ENCODE measurements around the gene GPC1. TPM values are rescaled to one million over a fixed set of nuclear protein-coding genes. Genes with fewer than 3 reads are reported as not detected.

GPC1 gene
- total and polyA plus RNA-seq, 2 donors (not counting 3 experiments of a cell fraction or from before 2014, with no cell fraction given): 9.6 to 31.1 TPM

DNA sequence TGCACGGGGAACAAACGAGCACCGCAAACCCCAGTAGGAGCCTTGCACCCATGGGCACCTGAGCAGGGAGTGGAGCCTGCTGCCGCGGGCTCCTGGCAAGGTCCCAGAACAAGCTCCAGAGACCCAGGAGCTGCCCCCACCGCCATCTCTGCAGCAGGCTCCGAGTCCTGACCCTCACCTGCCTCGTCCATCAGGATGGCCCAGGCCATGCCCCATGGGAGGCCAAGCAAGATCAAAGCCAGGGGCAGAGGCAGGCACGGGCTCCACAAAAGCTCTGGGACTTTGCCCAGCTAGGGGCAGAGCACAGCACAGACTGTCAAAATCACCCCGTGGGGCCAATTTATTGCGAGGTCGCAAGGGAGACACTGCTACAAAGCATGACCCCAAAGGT is 43.6 kb downstream of the GPC1 start:
- dilution Hi-C loops (cut with MboI; ENCODE audit: extremely low pct_ligation_motif_present, low sequenced_read_pairs): no loop called here
- no peak for FAIRE-seq
- CTCF ChIA-PET: no interaction called here

More for the DNA sequence above, 43.6 kb downstream of the GPC1 start:
- no peak overlapping the region for H2AFZ ChIP-seq (ENCODE audit: low read depth, low read length)
- no peak overlapping the region for H3K4me2 ChIP-seq (ENCODE audit: insufficient read depth, low read length)
- H3K27me3 ChIP-seq (ENCODE audit: control insufficient read depth in 2 of 2, insufficient read depth in 2 of 2, low read length in 2 of 2): no peaks in the 10 kb centered on the region
- no peaks in the 10 kb centered on the region for H4K20me1 ChIP-seq (replicated peaks; ENCODE audit: control insufficient read depth, extremely low read depth, insufficient read depth, low read length)
- no peak overlapping the region for H3K4me3 ChIP-seq (replicated peaks in 1 of 3; ENCODE audit: insufficient read depth in 1 of 3, low read depth in 1 of 3, low read length in 3 of 3)
- H3K9me3 ChIP-seq (replicated peaks; ENCODE audit: control insufficient read depth, insufficient read depth, low read length): no peaks in the 10 kb centered on the region
- H3K79me2 ChIP-seq (ENCODE audit: control insufficient read depth, insufficient read depth, low read length): no peaks in the 10 kb centered on the region
- TF ChIP-seq POLR2AphosphoS5 (IDR thresholded peaks at IDR 0.05; ENCODE audit: insufficient read depth, low read depth, low read length) (no peak), EZH2 (IDR thresholded peaks at IDR 0.05; ENCODE audit: borderline replicate concordance, low read depth, low read length, severe bottlenecking) (no peak), POLR2A (IDR thresholded peaks at IDR 0.05; ENCODE audit: low read depth, low read length) (no peak), JUN (IDR thresholded peaks at IDR 0.05; ENCODE audit: borderline replicate concordance, insufficient read depth, insufficient read length, low read depth) (no peak), MYC (IDR thresholded peaks at IDR 0.05; ENCODE audit: low read depth, low read length) (no peak), FOS (IDR thresholded peaks at IDR 0.05; ENCODE audit: borderline replicate concordance, insufficient read depth, low read length) (no peak), MAX (IDR thresholded peaks at IDR 0.05; ENCODE audit: insufficient read depth, insufficient read length) (no peak), GATA2 (IDR thresholded peaks at IDR 0.05; ENCODE audit: insufficient read depth, insufficient read length, low read depth, low read length) (no peak)
- TF ChIP-seq, protein P1, sequence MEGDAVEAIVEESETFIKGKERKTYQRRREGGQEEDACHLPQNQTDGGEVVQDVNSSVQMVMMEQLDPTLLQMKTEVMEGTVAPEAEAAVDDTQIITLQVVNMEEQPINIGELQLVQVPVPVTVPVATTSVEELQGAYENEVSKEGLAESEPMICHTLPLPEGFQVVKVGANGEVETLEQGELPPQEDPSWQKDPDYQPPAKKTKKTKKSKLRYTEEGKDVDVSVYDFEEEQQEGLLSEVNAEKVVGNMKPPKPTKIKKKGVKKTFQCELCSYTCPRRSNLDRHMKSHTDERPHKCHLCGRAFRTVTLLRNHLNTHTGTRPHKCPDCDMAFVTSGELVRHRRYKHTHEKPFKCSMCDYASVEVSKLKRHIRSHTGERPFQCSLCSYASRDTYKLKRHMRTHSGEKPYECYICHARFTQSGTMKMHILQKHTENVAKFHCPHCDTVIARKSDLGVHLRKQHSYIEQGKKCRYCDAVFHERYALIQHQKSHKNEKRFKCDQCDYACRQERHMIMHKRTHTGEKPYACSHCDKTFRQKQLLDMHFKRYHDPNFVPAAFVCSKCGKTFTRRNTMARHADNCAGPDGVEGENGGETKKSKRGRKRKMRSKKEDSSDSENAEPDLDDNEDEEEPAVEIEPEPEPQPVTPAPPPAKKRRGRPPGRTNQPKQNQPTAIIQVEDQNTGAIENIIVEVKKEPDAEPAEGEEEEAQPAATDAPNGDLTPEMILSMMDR (IDR thresholded peaks at IDR 0.05; ENCODE audit: extremely low read depth in 1 of 2, insufficient read depth in 1 of 2, low read depth in 1 of 2, low read length in 2 of 2): no peak
- H3K36me3 ChIP-seq (ENCODE audit: control insufficient read depth in 2 of 2, extremely low read depth in 1 of 2, insufficient read depth in 2 of 2, low read length in 2 of 2): no peaks in the 10 kb centered on the region
- no peak overlapping the region for H3K27ac ChIP-seq (ENCODE audit: insufficient read depth, low read depth, low read length)
- POLR2A ChIA-PET: no interaction called here
- no peak overlapping the region for H3K9ac ChIP-seq (replicated peaks; ENCODE audit: extremely low read depth, insufficient read depth, low read length)
- H3K9me1 ChIP-seq (replicated peaks; ENCODE audit: control insufficient read depth, extremely low read depth, insufficient read depth, low read length): no peaks in the 10 kb centered on the region
- no peaks in the 10 kb centered on the region for H3K4me1 ChIP-seq (ENCODE audit: control insufficient read depth, extremely low read depth, insufficient read depth, low read length)
- DNase-seq (ENCODE audit: low read depth, low spot score): no peak
- no TSS peak for BruUV-seq (replicated peaks)
- intact Hi-C loops (cut with micrococcal nuclease): no loop called here
